Fibroblast of skin of back (primary cell): ENCODE data around the gene TAF4.

Experiments
- DNase-seq: peaks from one replicate; pipeline ENCODE4 v3.0.0-alpha.2; 2013

TAF4 gene

GRCh38 chr20:61929971-61930666, 135.6 kb downstream of the TAF4 start:
- DNase-seq: no peak

GRCh38 chr20:61929561-61929960, 136.1 kb downstream of the TAF4 start:
- DNase-seq: no peak

GRCh38 chr20:61927826-61928541, 137.7 kb downstream of the TAF4 start:
- DNase-seq: no peak

- no peak for DNase-seq
These were observed 138.4 kb downstream of the TAF4 start for GRCh38 chr20:61927193-61927825.

GRCh38 chr20:61926796-61927192, 138.9 kb downstream of the TAF4 start:
- no peak for DNase-seq

- no peak for DNase-seq
These were observed 139.4 kb downstream of the TAF4 start for GRCh38 chr20:61926253-61926613.

GRCh38 chr20:61925555-61926252, 140.0 kb downstream of the TAF4 start:
- DNase-seq: peak; percentile 61

GRCh38 chr20:61924858-61925554, 140.7 kb downstream of the TAF4 start:
- DNase-seq: no peak
